NCI-H748 treated with DMSO at 0.1 percent for 48 hours (cell line): ENCODE measurements around the gene C4BPB.
A peak's percentile ranks its signal among the peaks of the same experiment; 100 is the strongest.

Experiments
- DNase-seq: peaks from one replicate; lab custom pipeline; 2025; lab: John Stamatoyannopoulos, UW

C4BPB gene

GRCh38 chr1:207060596-207060995 lies 28.1 kb upstream of the C4BPB start:
- no peak for DNase-seq

- DNase-seq: no peak
Observed at GRCh38 chr1:207062058-207062457, 26.6 kb upstream of the C4BPB start.

- no peak for DNase-seq
Observed at GRCh38 chr1:207063014-207063413, 25.6 kb upstream of the C4BPB start.

GRCh38 chr1:207064561-207064960 lies 24.1 kb upstream of the C4BPB start:
- no peak for DNase-seq

GRCh38 chr1:207067185-207067584 lies 21.5 kb upstream of the C4BPB start:
- DNase-seq: no peak

GRCh38 chr1:207067665-207068064 lies 21.0 kb upstream of the C4BPB start:
- no peak for DNase-seq

- no peak for DNase-seq
Observed at GRCh38 chr1:207069061-207069460, 19.6 kb upstream of the C4BPB start.

GRCh38 chr1:207069858-207070506 lies 18.7 kb upstream of the C4BPB start:
- DNase-seq: no peak

GRCh38 chr1:207070811-207071210 lies 17.8 kb upstream of the C4BPB start:
- no peak for DNase-seq

- DNase-seq: no peak
Observed at GRCh38 chr1:207071426-207071825, 17.2 kb upstream of the C4BPB start.

- no peak for DNase-seq
Observed at GRCh38 chr1:207072233-207072632, 16.4 kb upstream of the C4BPB start.

GRCh38 chr1:207073906-207074820 lies 14.5 kb upstream of the C4BPB start:
- DNase-seq: no peak

- DNase-seq: no peak
Observed at GRCh38 chr1:207076181-207076955, 12.3 kb upstream of the C4BPB start.

GRCh38 chr1:207077012-207077411 lies 11.6 kb upstream of the C4BPB start:
- DNase-seq: no peak

- peak; percentile 34 for DNase-seq
Observed at GRCh38 chr1:207077470-207078377, 10.9 kb upstream of the C4BPB start.

- DNase-seq: no peak
Observed at GRCh38 chr1:207078578-207079132, 10.0 kb upstream of the C4BPB start.

- no peak for DNase-seq
Observed at GRCh38 chr1:207079706-207080241, 8.9 kb upstream of the C4BPB start.

GRCh38 chr1:207081088-207081487 lies 7.6 kb upstream of the C4BPB start:
- DNase-seq: no peak

GRCh38 chr1:207081806-207082205 lies 6.9 kb upstream of the C4BPB start:
- DNase-seq: no peak

- no peak for DNase-seq
Observed at GRCh38 chr1:207084232-207084631, 4.4 kb upstream of the C4BPB start.

- peak; percentile 35 for DNase-seq
Observed at GRCh38 chr1:207084701-207085180, 3.9 kb upstream of the C4BPB start.
